HepG2 (cell line): ENCODE results near the gene STBD1. TPM values are rescaled to one million over a fixed set of nuclear protein-coding genes. Genes with fewer than 3 reads are reported as not detected.

Source experiments
- ATAC-seq: fragments of 200-7000 bp; cut with Tn5 transposase; 3 replicates; pipeline ENCODE4 v1.9.1; 2020; ENCODE audit warnings: mild to moderate bottlenecking, moderate library complexity
- BruUV-seq: library from RNA; stranded (reverse); fragments of 400-500 nt; replicated peaks from 2 replicates; lab custom pipeline; 2021; lab: Mats Ljungman, UMichigan
- CTCF ChIA-PET: fragments of 300-600 bp; formaldehyde crosslinking; extraction: SDS; loops from one replicate; lab custom pipeline; 2021; ENCODE audit warnings: low total read pairs, inconsistent platforms, low intra/inter-chr PET ratio; lab: Yijun Ruan, JAX
- POLR2A ChIA-PET: fragments of 350-600 bp; sonication (Branson Sonifier 250); formaldehyde crosslinking; loops from one replicate; lab custom pipeline; 2020; ENCODE audit warnings: antibody characterized with exemption, inconsistent platforms; lab: Yijun Ruan, JAX
- DNase-seq: peaks from one replicate; pipeline ENCODE4 v3.0.0-alpha.2; 2015; ENCODE audit warnings: low spot score
- FAIRE-seq: peaks from 3 replicates; lab custom pipeline; 2011; peaks lifted over from hg19 to GRCh38; lab: Jason Lieb, UNC
- H2AFZ ChIP-seq: one replicate; pipeline ENCODE4 v1.6.1; 2011; ENCODE audit warnings: low read length, inconsistent platforms
- H3K27ac ChIP-seq: fragments of 300-600 bp; 3 replicates; pipeline ENCODE4 v1.8.0; 2011; ENCODE audit warnings: mixed run types, mild to moderate bottlenecking, mixed read lengths, low read length, inconsistent platforms; ENCODE audit not compliant: insufficient read depth; ENCODE audit errors: extremely low read length
- H3K27me3 ChIP-seq, 2 experiments: fragments of 200-600 bp in 1 of 2; 2 replicates in 1 of 2; 3 replicates in 1 of 2; pipeline versions ENCODE4 v1.6.0 to v1.8.0; 2011; ENCODE audit warnings: low read length in 2 of 2, mild to moderate bottlenecking in 2 of 2, moderate library complexity in 2 of 2, inconsistent platforms in 1 of 2; ENCODE audit not compliant: insufficient read depth in 2 of 2, control insufficient read depth in 1 of 2
- H3K36me3 ChIP-seq, 2 experiments: fragments of 200-600 bp in 1 of 2; replicated peaks in 1 of 2; 2 replicates in 1 of 2; 3 replicates in 1 of 2; pipeline versions ENCODE4 v1.5.1 to v1.8.0; 2011; ENCODE audit warnings: low read length in 2 of 2, inconsistent platforms in 1 of 2; ENCODE audit not compliant: insufficient read depth in 2 of 2, control insufficient read depth in 1 of 2
- H3K4me1 ChIP-seq: 2 replicates; pipeline ENCODE4 v1.5.1; 2012; ENCODE audit warnings: low read length, inconsistent platforms; ENCODE audit not compliant: insufficient read depth
- H3K4me2 ChIP-seq: 2 replicates; pipeline ENCODE4 v1.6.0; 2011; ENCODE audit warnings: low read depth, low read length, inconsistent platforms
- H3K4me3 ChIP-seq, 3 experiments: fragments of 200-600 bp in 1 of 3; sonication (generic), shearing (Covaris generic) in 1 of 3; replicated peaks in 1 of 3; 2 replicates each; pipeline ENCODE4 v1.5.1; 2011 to 2016; ENCODE audit warnings: low read length in 3 of 3, inconsistent platforms in 2 of 3, low read depth in 2 of 3, mild to moderate bottlenecking in 2 of 3, control low read depth in 1 of 3, mixed read lengths in 1 of 3; ENCODE audit not compliant: insufficient read depth in 1 of 3
- H3K79me2 ChIP-seq: one replicate; pipeline ENCODE4 v1.6.1; 2011; ENCODE audit warnings: low read length, inconsistent platforms; ENCODE audit not compliant: insufficient read depth
- H3K9ac ChIP-seq: 2 replicates; pipeline ENCODE4 v1.6.0; 2011; ENCODE audit warnings: mild to moderate bottlenecking, low read depth, low read length, inconsistent platforms; ENCODE audit not compliant: insufficient read depth
- H3K9me3 ChIP-seq: 2 replicates; pipeline ENCODE4 v1.5.1; 2012; ENCODE audit warnings: mild to moderate bottlenecking, low read length
- H4K20me1 ChIP-seq: 2 replicates; pipeline ENCODE4 v1.6.0; 2011; ENCODE audit warnings: inconsistent platforms, mild to moderate bottlenecking, low read length, moderate library complexity; ENCODE audit not compliant: insufficient read depth
- DMAP1 ChIP-seq: IDR thresholded peaks from 2 replicates; pipeline ENCODE4 v1.6.1; 2016
- FOXP1 ChIP-seq, 2 experiments: fragments of 450-650 bp in 1 of 2; IDR thresholded peaks; 2 replicates each; pipeline ENCODE4 v1.6.1; 2017 to 2018; ENCODE audit warnings: antibody characterized with exemption in 1 of 2
- KLF11 ChIP-seq: IDR thresholded peaks from 2 replicates; pipeline ENCODE4 v1.6.1; 2016; ENCODE audit warnings: missing compliant biosample characterization
- MZF1 ChIP-seq: sonication (generic); formaldehyde crosslinking; IDR thresholded peaks from 2 replicates; pipeline ENCODE4 v1.8.1; 2023; ENCODE audit warnings: mild to moderate bottlenecking, missing genetic modification reagents, borderline replicate concordance
- RBM39 ChIP-seq: fragments of 200-400 bp; formaldehyde crosslinking; IDR thresholded peaks from one replicate; pipeline ENCODE4 v1.6.1; 2018; ENCODE audit warnings: antibody characterized with exemption, mild to moderate bottlenecking, low read depth, low read length; ENCODE audit not compliant: poor library complexity, severe bottlenecking
- SKI ChIP-seq: fragments of 450-650 bp; IDR thresholded peaks from one replicate; pipeline ENCODE4 v1.6.1; 2018; ENCODE audit warnings: mild to moderate bottlenecking; ENCODE audit not compliant: partially characterized antibody
- SRF ChIP-seq: IDR thresholded peaks from 2 replicates; pipeline ENCODE4 v1.6.1; 2011; ENCODE audit warnings: mild to moderate bottlenecking, low read depth, low read length, moderate library complexity
- TEAD2 ChIP-seq: sonication (generic); formaldehyde crosslinking; IDR thresholded peaks from 2 replicates; pipeline ENCODE4 v1.9.0; 2021; ENCODE audit warnings: missing genetic modification reagents
- ZNF569 ChIP-seq: sonication (generic); formaldehyde crosslinking; IDR thresholded peaks from 2 replicates; pipeline ENCODE4 v1.5.0; 2020; ENCODE audit warnings: mild to moderate bottlenecking, missing genetic modification reagents, moderate library complexity, borderline replicate concordance
- ZNF724P ChIP-seq: sonication (generic); formaldehyde crosslinking; IDR thresholded peaks from 2 replicates; pipeline ENCODE4 v1.8.0; 2022; ENCODE audit warnings: missing genetic modification reagents, borderline replicate concordance
- ZNF747 ChIP-seq: sonication (generic); formaldehyde crosslinking; IDR thresholded peaks from 2 replicates; pipeline ENCODE4 v1.8.1; 2023; ENCODE audit warnings: missing genetic modification reagents, mild to moderate bottlenecking, borderline replicate concordance
- ZNF770 ChIP-seq: sonication (generic); formaldehyde crosslinking; IDR thresholded peaks from 2 replicates; pipeline ENCODE4 v1.5.0; 2020; ENCODE audit warnings: mild to moderate bottlenecking, missing genetic modification reagents
- ZSCAN29 ChIP-seq: sonication (generic); formaldehyde crosslinking; conservative IDR thresholded peaks from 2 replicates; pipeline ENCODE4 v1.4.0; 2020; ENCODE audit warnings: mild to moderate bottlenecking, missing genetic modification reagents
- WGBS: methylation state at CpG from one replicate; pipeline ENCODE4 v1.1.6; 2017; ENCODE audit warnings: low lambda C conversion rate; 5-methylcytosine and 5-hydroxymethylcytosine counted together
- in situ Hi-C: cut with HindIII; loops from 2 replicates; pipeline ENCODE4 v1.10.0; 2017; ENCODE audit warnings: low pct_unique_long_range_greater_than_20kb; ENCODE audit not compliant: extremely low pct_ligation_motif_present
- intact Hi-C: fragments of 100-400 bp; cut with micrococcal nuclease; formaldehyde crosslinking; loops from one replicate; pipeline ENCODE4 v1.10.0; 2022; ENCODE audit not compliant: unreplicated experiment
- polyA plus RNA-seq, 8 experiments: library from polyadenylated mRNA; depleted of rRNA in 3 of 8; stranded (reverse) in 7 of 8; unstranded in 1 of 8; fragments of >200 nt; fragmentation: Illumina TruSeq in 4 of 8; extraction: Trizol in 4 of 8; gene quantifications; 2 replicates each; pipeline versions ENCODE4 v1.2.1 to v1.2.3, GENCODE V29; 2011 to 2016; ENCODE audit warnings: low read depth in 4 of 8, missing spikeins in 1 of 8, mixed read lengths in 1 of 8; ENCODE audit not compliant: insufficient read depth in 1 of 8
- total RNA-seq, 5 experiments: library from RNA; depleted of rRNA; stranded (reverse); fragments of >200 nt; fragmentation: Illumina TruSeq; extraction: Trizol; gene quantifications; 2 replicates each; pipeline ENCODE4 v1.2.3, GENCODE V29; 2016; ENCODE audit warnings: low read depth in 1 of 5

The STBD1 gene
- total and polyA plus RNA-seq, 2 of the 13 experiments (the other 11 are each of a cell fraction or from before 2014, with no cell fraction given), result 2.8 to 4.3 TPM

- FAIRE-seq (no peak), DNase-seq (no peak), ATAC-seq (no peak)
- no peak overlapping the region for H2AFZ ChIP-seq
- TF ChIP-seq SKI (no peak), ZNF747 (CRISPR knock-in tag) (no peak), ZNF770 (CRISPR knock-in tag) (no peak), ZNF569 (CRISPR knock-in tag) (no peak), KLF11 (CRISPR knock-in tag) (no peak), SRF (no peak), TEAD2 (no peak), RBM39 (no peak), FOXP1 (IDR thresholded peaks at IDR 0.05) (no peak), FOXP1 (CRISPR knock-in tag; IDR thresholded peaks at IDR 0.05) (no peak), MZF1 (no peak), ZSCAN29 (CRISPR knock-in tag) (no peak), ZNF724P (CRISPR knock-in tag) (no peak), DMAP1 (CRISPR knock-in tag) (no peak)
- H3K9ac ChIP-seq, result peak overlapping the region; percentile 89
- H3K4me3 ChIP-seq, result peak overlapping the region; percentile 79 to 99 (median 92); a peak in 5 of 6 replicates
- H3K4me2 ChIP-seq, result peak overlapping the region; percentile 86
- intact Hi-C loops (no loop called here), in situ Hi-C loops (loop anchor here (10.0 kb wide), 1 partner anchor 130 kb away; no protein-coding TSS in a partner anchor)
- peaks cover 4 to 7% of the 10 kb centered on the region in 2 experiments; a peak in 3 of 5 replicates for H3K36me3 ChIP-seq
- H3K4me1 ChIP-seq, result peaks cover 68% of the 10 kb centered on the region
- no peaks in the 10 kb centered on the region for H4K20me1 ChIP-seq
- ChIA-PET POLR2A (interaction anchor here (1.0 to 3.5 kb wide), 5 partner anchors 27 to 93 kb away, joined by 3 to 22 read pairs (median 5); no protein-coding TSS in a partner anchor), CTCF (no interaction called here)
- no TSS peak for BruUV-seq
- 81% methylated on average over 7 of the region's 7 CpGs for WGBS
- H3K79me2 ChIP-seq, result peaks cover 10% of the 10 kb centered on the region
- no peaks in the 10 kb centered on the region; a peak in 1 of 5 replicates for H3K27me3 ChIP-seq
- no peak overlapping the region for H3K27ac ChIP-seq
- H3K9me3 ChIP-seq, result no peaks in the 10 kb centered on the region
Measured at GRCh38 chr4:76305033-76305687, 1.4 kb upstream of the STBD1 start.
